ENCODE measurements around the gene CACNA1B. TPM values are rescaled to one million over a fixed set of nuclear protein-coding genes. Genes with fewer than 3 reads are reported as not detected.

The CACNA1B gene
- total and polyA plus RNA-seq, 9 of the 15 experiments (the other 6 are each of a cell fraction or from before 2014, with no cell fraction given) = 0.01 to 0.04 TPM; not detected in 7

- Histone ChIP-seq H3K36me3 (ENCODE audit: control insufficient read depth, insufficient read depth, low read length) (no peaks in the 10 kb centered on the region), H3K27me3 (ENCODE audit: control insufficient read depth in 2 of 2, insufficient read depth in 2 of 2, low read length in 2 of 2) (peaks cover 0 to 24% of the 10 kb centered on the region in 2 experiments; a peak in 2 of 5 replicates), H3K9me1 (ENCODE audit: control insufficient read depth, insufficient read depth, low read length) (no peaks in the 10 kb centered on the region), H3K9ac (ENCODE audit: insufficient read depth in 1 of 2, low read depth in 2 of 2, low read length in 2 of 2) (no peak overlapping the region), H4K20me1 (replicated peaks; ENCODE audit: control insufficient read depth, insufficient read depth, low read length) (0 out of 2 replicates have a peak, but pooled peaks cover 7% of the 10 kb centered on the region), H3K4me2 (ENCODE audit: insufficient read depth, low read length) (no peak overlapping the region), H3K79me2 (ENCODE audit: control insufficient read depth, insufficient read depth, low read length) (no peaks in the 10 kb centered on the region), H2AFZ (ENCODE audit: low read depth, low read length) (no peak overlapping the region), H3K27ac (ENCODE audit: extremely low read depth, low read depth, low read length) (no peak overlapping the region), H3K9me3 (replicated peaks; ENCODE audit: control insufficient read depth, insufficient read depth, low read depth, low read length) (no peaks in the 10 kb centered on the region), H3K4me3 (no peak overlapping the region), H3K4me1 (replicated peaks in 1 of 2; ENCODE audit: control insufficient read depth in 2 of 2, insufficient read depth in 2 of 2, low read length in 2 of 2) (peaks cover 0 to 17% of the 10 kb centered on the region in 2 experiments; a peak in 2 of 5 replicates)
- DNase-seq (ENCODE audit: extremely low read depth in 1 of 4, low spot score in 3 of 4) (no peak), FAIRE-seq (no peak), ATAC-seq (no peak)
- BruUV-seq (replicated peaks) = no TSS peak
- ChIA-PET POLR2A (interaction anchor here (1.0 to 1.1 kb wide), 2 partner anchors 16 to 38 kb away, joined by 3 read pairs; no protein-coding TSS in a partner anchor), CTCF (ENCODE audit: low intra/inter-chr PET ratio) (no interaction called here)
- TF ChIP-seq MXI1 (IDR thresholded peaks at IDR 0.05; ENCODE audit: low read depth, low read length) = no peak
- TF ChIP-seq, protein P1, sequence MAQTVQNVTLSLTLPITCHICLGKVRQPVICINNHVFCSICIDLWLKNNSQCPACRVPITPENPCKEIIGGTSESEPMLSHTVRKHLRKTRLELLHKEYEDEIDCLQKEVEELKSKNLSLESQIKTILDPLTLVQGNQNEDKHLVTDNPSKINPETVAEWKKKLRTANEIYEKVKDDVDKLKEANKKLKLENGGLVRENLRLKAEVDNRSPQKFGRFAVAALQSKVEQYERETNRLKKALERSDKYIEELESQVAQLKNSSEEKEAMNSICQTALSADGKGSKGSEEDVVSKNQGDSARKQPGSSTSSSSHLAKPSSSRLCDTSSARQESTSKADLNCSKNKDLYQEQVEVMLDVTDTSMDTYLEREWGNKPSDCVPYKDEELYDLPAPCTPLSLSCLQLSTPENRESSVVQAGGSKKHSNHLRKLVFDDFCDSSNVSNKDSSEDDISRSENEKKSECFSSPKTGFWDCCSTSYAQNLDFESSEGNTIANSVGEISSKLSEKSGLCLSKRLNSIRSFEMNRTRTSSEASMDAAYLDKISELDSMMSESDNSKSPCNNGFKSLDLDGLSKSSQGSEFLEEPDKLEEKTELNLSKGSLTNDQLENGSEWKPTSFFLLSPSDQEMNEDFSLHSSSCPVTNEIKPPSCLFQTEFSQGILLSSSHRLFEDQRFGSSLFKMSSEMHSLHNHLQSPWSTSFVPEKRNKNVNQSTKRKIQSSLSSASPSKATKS (CRISPR knock-in tag; IDR thresholded peaks at IDR 0.05) = no peak
- TF ChIP-seq ARNT (IDR thresholded peaks at IDR 0.05) = no peak
- TF ChIP-seq, protein P2, sequence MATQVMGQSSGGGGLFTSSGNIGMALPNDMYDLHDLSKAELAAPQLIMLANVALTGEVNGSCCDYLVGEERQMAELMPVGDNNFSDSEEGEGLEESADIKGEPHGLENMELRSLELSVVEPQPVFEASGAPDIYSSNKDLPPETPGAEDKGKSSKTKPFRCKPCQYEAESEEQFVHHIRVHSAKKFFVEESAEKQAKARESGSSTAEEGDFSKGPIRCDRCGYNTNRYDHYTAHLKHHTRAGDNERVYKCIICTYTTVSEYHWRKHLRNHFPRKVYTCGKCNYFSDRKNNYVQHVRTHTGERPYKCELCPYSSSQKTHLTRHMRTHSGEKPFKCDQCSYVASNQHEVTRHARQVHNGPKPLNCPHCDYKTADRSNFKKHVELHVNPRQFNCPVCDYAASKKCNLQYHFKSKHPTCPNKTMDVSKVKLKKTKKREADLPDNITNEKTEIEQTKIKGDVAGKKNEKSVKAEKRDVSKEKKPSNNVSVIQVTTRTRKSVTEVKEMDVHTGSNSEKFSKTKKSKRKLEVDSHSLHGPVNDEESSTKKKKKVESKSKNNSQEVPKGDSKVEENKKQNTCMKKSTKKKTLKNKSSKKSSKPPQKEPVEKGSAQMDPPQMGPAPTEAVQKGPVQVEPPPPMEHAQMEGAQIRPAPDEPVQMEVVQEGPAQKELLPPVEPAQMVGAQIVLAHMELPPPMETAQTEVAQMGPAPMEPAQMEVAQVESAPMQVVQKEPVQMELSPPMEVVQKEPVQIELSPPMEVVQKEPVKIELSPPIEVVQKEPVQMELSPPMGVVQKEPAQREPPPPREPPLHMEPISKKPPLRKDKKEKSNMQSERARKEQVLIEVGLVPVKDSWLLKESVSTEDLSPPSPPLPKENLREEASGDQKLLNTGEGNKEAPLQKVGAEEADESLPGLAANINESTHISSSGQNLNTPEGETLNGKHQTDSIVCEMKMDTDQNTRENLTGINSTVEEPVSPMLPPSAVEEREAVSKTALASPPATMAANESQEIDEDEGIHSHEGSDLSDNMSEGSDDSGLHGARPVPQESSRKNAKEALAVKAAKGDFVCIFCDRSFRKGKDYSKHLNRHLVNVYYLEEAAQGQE (IDR thresholded peaks at IDR 0.05; ENCODE audit: borderline replicate concordance) = no peak
- TF ChIP-seq, protein P2 (CRISPR knock-in tag; IDR thresholded peaks at IDR 0.05; ENCODE audit: low read depth) = no peak
- no peak for TF ChIP-seq TAF15 (IDR thresholded peaks at IDR 0.05; ENCODE audit: low read depth, low read length)
- no peak for TF ChIP-seq ZNF699 (CRISPR knock-in tag; IDR thresholded peaks at IDR 0.05; ENCODE audit: insufficient replicate concordance)
- TF ChIP-seq ZNF584 (CRISPR knock-in tag; IDR thresholded peaks at IDR 0.05; ENCODE audit: low read depth) = no peak
- no peak for TF ChIP-seq PTBP1 (IDR thresholded peaks at IDR 0.05; ENCODE audit: low read depth, low read length)
- in situ Hi-C loops (cut with MboI) = no loop called here
- 2% methylated on average over 10 of the region's 10 CpGs for WGBS (ENCODE audit: insufficient coverage, low coverage, missing lambda C conversion rate)
- intact Hi-C loops (cut with micrococcal nuclease) = no loop called here
Measured at GRCh38 chr9:137880976-137881530, 3.5 kb downstream of the CACNA1B start.
